IgD-negative memory B cell (primary cell): ENCODE results near the gene FAM110A. TPM values are rescaled to one million over a fixed set of nuclear protein-coding genes. Genes with fewer than 3 reads are reported as not detected.
"Not testable (repeated sequence)": the region's sequence is repeated elsewhere in the genome, so short reads cannot be mapped to it uniquely, and the experiment has no call there.

Source experiments
- H3K27ac Mint-ChIP-seq, 3 donors: one replicate each; pipeline ENCODE4 v1.8.0; 2020 to 2022; ENCODE audit warnings: mild to moderate bottlenecking in 3 of 3, mixed read lengths in 3 of 3, moderate library complexity in 1 of 3
- H3K27me3 Mint-ChIP-seq: one replicate; pipeline ENCODE4 v1.8.0; 2021; ENCODE audit warnings: mixed read lengths
- H3K36me3 Mint-ChIP-seq: one replicate; pipeline ENCODE4 v1.8.0; 2020; ENCODE audit warnings: mild to moderate bottlenecking, mixed read lengths
- H3K4me1 Mint-ChIP-seq, 3 donors: one replicate each; pipeline ENCODE4 v1.8.0; 2020 to 2022; ENCODE audit warnings: mixed read lengths in 3 of 3, mild to moderate bottlenecking in 1 of 3
- H3K4me3 Mint-ChIP-seq, 4 donors: one replicate each; pipeline ENCODE4 v1.8.0; 2020 to 2022; ENCODE audit warnings: mild to moderate bottlenecking in 4 of 4, mixed read lengths in 4 of 4, moderate library complexity in 3 of 4
- H3K9me3 Mint-ChIP-seq, 3 donors: one replicate each; pipeline ENCODE4 v1.8.0; 2020 to 2021; ENCODE audit warnings: mixed read lengths in 3 of 3, mild to moderate bottlenecking in 1 of 3
- polyA plus RNA-seq: library from polyadenylated mRNA; unstranded; fragments of 300-500 nt; fragmentation: Illumina TruSeq; gene quantifications from one replicate; pipeline ENCODE4 v1.2.3, GENCODE V29; 2021

FAM110A gene
- polyA plus RNA-seq, 1 donor from 2014 or later, result 19.3 TPM

DNA sequence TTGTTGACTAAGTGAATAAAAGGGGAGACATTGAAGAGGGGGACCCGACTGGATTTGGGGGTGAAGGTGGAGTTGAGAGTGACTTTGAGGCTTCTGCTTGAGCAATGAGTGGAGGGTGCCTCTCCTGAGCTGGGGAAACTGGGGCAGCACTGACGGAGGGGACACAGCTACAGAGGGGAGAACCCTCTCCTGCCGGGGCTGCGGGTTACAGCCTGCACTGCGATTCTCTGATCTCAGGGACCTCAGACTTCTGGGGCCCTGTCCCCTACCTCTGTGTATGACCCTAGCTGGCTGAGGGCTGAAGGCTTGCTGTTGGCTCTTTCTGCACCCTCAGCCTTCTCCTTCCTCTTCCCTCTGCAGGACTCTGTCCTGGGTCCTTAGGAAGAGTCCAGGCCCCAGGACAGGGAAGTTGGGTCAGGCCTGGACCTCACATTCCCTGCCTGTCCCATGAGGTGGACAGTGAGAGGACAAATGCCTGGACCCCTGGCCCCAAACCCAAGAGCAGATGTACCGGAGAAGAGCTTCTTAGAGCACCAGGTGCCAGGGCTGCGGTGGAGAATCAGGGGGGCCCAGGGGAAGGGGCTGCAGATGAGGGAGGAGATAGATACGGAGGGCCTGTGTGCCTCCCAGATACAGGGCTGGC is 13.7 kb upstream of the FAM110A start:
- no peaks in the 10 kb centered on the region for H3K36me3 Mint-ChIP-seq
- H3K27ac Mint-ChIP-seq, result peak overlapping the region in 1 of 3 donors; percentile 44
- H3K9me3 Mint-ChIP-seq, result no peaks in the 10 kb centered on the region
- H3K4me3 Mint-ChIP-seq, result peak overlapping the region in 1 of 4 donors; percentile 24
- H3K4me1 Mint-ChIP-seq, result peaks cover 0 to 4% (median 3%) of the 10 kb centered on the region in 3 donors
- peaks cover 8% of the 10 kb centered on the region for H3K27me3 Mint-ChIP-seq

DNA sequence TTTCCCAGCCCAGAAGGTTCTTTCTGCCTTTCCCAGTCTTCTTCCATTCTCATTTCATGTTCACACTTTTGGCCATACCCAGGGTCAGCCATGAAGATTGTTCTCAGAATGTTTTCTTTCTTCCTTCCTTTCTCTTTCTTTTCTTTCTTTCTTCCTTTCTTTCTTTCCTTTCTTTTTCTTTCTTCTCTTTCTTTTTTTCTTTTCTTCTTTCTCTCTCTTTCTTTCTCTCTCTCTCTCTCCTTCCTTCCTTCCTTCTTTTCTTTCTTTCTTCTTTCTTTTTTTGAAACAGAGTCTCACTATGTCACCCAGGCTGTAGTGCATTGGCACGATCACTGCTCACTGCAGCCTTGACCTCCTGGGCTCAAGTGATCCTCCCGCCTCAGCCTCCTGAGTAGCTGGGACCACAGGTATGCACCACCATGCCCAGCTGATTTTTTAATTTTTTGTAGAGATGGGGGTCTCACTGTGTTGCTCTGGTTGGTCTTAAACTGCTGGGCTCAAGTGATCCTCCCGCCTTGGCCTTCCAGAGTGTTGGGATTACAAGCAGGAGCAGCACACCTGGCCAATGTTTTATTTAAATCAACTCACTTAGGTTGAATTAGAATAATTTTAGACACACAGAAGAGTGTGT is 13.1 kb upstream of the FAM110A start:
- H3K27me3 Mint-ChIP-seq, result peaks cover 8% of the 10 kb centered on the region
- H3K4me1 Mint-ChIP-seq, result peaks cover 0 to 4% (median 3%) of the 10 kb centered on the region in 3 donors
- peak overlapping the region in 1 of 3 donors; percentile 44 for H3K27ac Mint-ChIP-seq
- no peaks in the 10 kb centered on the region for H3K9me3 Mint-ChIP-seq
- no peaks in the 10 kb centered on the region for H3K36me3 Mint-ChIP-seq
- H3K4me3 Mint-ChIP-seq, result no peak overlapping the region

DNA sequence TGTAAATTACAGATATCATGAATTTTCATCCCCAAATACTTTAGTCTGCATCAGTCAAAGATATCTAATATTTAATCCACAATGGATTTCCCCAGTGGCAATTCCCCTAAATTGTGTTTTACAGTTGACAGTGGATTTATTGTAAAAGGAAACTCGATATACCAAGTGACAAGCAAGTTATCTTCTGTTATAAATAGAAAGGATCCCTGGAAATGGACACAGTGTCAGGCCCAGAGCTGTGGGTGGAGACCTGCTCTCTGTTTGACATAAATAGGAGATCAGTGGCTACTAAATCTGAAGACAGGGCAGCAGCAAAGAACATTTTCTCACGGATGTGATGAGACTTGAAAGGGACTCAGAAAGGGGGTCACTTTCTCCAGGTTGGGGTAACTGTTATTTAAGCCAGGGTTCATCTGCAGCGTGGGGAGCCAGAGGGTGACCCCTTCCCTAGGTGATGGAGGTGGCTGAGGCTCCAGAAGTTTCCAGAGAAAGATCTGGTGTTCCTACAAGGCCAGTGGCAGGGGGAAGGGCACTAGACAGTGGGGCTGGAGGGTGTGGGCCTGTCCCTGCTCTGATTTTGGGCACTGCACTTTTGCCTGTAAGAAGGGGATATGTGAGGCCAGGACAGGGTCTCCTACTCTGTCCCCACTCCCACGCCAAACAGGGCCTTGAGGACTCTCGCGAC is 12.3 kb upstream of the FAM110A start:
- Mint-ChIP-seq H3K27ac (no peak overlapping the region), H3K27me3 (peaks cover 8% of the 10 kb centered on the region), H3K4me1 (no peaks in the 10 kb centered on the region), H3K4me3 (no peak overlapping the region), H3K36me3 (no peaks in the 10 kb centered on the region), H3K9me3 (no peaks in the 10 kb centered on the region)

DNA sequence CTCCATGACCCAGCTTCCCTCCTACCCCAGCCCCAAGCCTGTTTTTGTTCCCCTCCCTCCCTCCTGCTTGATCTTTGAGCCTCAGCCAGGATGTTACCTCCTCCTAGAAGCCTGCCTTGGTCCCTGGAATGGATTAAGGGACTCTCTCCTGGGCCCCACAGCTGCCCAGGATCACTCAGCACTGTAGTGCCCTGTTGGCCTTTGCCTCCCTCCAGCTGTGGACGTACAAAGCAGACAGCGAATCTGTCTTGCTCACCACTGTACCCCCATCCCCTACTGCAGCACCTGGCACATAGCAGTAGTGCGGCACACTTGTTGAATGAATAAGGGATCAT is 11.8 kb upstream of the FAM110A start:
- no peaks in the 10 kb centered on the region for H3K36me3 Mint-ChIP-seq
- H3K27ac Mint-ChIP-seq, result peak overlapping the region in 1 of 3 donors; percentile 71
- peaks cover 8% of the 10 kb centered on the region for H3K27me3 Mint-ChIP-seq
- H3K4me1 Mint-ChIP-seq, result no peaks in the 10 kb centered on the region
- no peak overlapping the region for H3K4me3 Mint-ChIP-seq
- no peaks in the 10 kb centered on the region for H3K9me3 Mint-ChIP-seq

DNA sequence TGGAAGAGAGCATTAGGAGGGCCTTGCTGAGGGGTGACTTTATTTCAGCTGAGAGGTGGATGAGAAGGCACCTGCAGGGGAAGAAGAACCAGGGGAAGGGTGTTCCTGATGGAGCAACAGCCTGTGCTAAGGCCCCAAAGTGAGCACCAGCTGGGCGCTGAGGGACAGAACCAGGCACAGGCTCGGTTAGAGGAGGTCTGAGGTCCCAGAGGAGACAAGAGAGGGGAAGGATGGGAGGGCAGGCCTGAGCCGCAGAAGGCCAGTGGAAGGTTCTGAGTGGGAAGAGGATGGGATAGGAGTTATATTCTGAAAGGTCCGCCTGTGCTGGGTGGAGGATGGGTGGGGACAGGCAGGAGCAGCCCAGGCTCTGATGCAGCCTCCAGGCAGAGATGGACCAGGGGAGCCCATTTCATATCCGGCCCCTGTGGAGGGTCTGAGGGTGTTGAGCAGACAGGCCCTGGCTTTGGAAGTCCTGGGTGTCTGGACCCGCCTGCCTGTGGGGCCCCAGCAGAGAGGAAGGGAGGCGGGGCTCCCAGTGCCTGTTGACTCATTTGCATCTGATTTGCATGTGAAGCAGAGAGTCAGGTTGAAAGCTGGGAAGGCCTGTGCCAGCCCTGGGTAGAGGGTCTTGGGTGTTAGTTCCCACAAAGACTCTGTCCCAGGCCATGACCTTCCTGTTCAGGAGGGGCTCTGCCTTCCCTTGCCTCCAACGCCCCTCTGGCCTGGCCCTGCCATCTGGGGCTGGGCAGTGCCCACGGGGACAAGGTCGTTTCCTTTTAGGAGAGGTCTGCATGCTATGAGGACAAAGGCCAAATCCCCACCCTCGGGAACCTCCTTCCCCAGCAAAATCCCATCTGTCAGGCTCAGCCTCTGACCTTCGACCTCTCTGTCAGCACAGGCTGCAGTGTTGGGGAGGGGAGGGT is 10.6 kb upstream of the FAM110A start:
- H3K36me3 Mint-ChIP-seq, result no peaks in the 10 kb centered on the region
- H3K27me3 Mint-ChIP-seq, result peaks cover 5% of the 10 kb centered on the region
- no peaks in the 10 kb centered on the region for H3K9me3 Mint-ChIP-seq
- no peaks in the 10 kb centered on the region for H3K4me1 Mint-ChIP-seq
- H3K4me3 Mint-ChIP-seq, result peak overlapping the region in 1 of 4 donors; percentile 69
- H3K27ac Mint-ChIP-seq, result no peak overlapping the region

DNA sequence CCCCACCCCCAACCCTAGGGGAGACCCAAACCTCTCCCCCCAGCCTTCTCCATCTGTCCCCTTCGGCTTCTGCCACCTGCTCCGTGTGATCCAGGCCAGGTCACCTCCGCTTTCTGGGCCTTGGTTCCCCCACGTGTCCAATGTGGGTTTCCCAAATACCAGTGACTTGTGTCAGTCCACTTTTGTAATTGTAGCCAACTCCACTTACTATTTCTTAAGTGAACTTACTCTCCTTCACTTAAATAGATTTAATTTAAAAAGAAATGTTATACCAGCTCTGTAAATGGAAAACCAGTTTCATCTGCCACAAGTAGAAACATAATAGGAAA is 10.0 kb upstream of the FAM110A start:
- Mint-ChIP-seq H3K36me3 (no peaks in the 10 kb centered on the region), H3K9me3 (no peaks in the 10 kb centered on the region), H3K4me3 (no peak overlapping the region), H3K4me1 (no peaks in the 10 kb centered on the region), H3K27me3 (peaks cover 5% of the 10 kb centered on the region), H3K27ac (no peak overlapping the region)

DNA sequence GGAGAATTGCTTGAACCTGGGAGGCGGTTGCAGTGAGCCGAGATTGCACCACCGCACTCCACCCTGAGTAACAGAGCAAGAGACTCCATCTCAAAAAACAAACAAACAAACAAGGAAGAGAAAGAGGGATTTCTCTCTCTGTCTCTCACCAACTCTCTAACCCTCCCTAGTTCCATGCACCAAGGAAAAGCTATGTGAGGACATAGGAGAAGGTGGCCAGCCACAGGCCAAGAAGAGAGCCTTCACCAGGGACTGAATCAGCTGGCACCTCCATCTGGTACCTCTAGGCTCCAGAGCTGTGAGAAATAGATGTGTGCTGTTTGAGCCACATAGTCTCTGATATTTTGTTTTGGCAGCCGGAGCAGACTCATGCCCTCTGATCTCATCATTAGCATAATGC is 9.0 kb upstream of the FAM110A start:
- no peaks in the 10 kb centered on the region for H3K36me3 Mint-ChIP-seq
- H3K27me3 Mint-ChIP-seq, result peaks cover 5% of the 10 kb centered on the region
- H3K4me3 Mint-ChIP-seq, result no peak overlapping the region
- H3K9me3 Mint-ChIP-seq, result no peaks in the 10 kb centered on the region
- no peak overlapping the region for H3K27ac Mint-ChIP-seq
- no peaks in the 10 kb centered on the region for H3K4me1 Mint-ChIP-seq

DNA sequence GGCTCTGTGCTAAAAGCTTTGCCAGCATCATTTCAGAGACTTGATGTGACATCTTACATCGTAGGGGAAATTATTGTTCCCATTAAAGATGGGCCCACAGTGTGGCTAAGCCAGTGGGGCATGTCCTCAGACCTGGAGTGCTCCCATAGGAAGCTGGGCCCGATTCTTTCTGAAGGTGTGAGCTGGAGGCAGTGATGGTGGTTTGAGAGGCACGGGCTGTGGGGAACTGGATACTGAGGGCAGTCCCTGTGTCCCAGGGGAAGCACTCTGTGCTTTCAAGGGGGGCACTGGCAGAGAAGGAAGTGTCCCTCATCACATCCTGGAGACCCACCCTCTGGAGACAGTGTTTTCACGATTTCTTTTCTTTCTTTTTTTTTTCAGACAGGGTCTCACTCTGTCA is 8.6 kb upstream of the FAM110A start:
- H3K4me1 Mint-ChIP-seq, result no peaks in the 10 kb centered on the region
- no peaks in the 10 kb centered on the region for H3K36me3 Mint-ChIP-seq
- H3K9me3 Mint-ChIP-seq, result no peaks in the 10 kb centered on the region
- peaks cover 5% of the 10 kb centered on the region for H3K27me3 Mint-ChIP-seq
- H3K4me3 Mint-ChIP-seq, result no peak overlapping the region
- no peak overlapping the region for H3K27ac Mint-ChIP-seq

DNA sequence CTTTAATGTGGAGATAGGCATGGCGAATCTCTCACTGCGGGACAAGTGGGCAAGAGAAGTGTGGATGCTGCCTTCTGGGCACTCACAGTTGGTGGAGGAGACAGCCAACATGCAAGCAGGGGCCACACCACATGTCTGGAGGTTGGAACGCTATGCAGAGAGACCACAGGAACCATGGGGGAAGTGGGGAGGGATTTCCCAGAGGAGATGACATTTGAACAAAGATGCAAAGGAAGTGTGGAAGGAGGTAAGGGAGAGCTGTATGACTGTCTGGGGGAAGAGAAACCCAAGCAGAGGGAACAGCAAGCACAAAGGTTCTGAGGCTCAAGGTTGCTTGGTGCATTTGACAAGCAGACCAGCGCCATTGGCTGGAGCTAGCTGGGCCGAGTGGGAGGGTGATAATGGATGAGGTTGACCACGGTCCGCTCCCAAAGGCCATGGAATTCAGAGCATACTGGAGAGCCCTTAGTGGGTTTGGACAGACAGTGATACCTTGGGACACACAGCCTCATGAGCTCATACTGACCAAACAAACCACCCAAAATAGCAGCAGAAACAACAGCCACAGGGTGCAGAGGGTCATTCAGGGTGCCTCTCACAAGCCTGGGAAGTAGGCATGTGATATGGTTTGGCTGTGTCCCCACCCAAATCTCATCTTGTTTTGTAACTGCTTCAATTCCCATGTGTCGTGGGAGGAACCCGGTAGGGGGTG is 7.6 kb upstream of the FAM110A start:
- H3K4me3 Mint-ChIP-seq, result peak overlapping the region in 1 of 4 donors; percentile 28
- H3K27me3 Mint-ChIP-seq, result peaks cover 5% of the 10 kb centered on the region
- H3K36me3 Mint-ChIP-seq, result no peaks in the 10 kb centered on the region
- no peak overlapping the region for H3K27ac Mint-ChIP-seq
- no peaks in the 10 kb centered on the region for H3K4me1 Mint-ChIP-seq
- no peaks in the 10 kb centered on the region for H3K9me3 Mint-ChIP-seq

DNA sequence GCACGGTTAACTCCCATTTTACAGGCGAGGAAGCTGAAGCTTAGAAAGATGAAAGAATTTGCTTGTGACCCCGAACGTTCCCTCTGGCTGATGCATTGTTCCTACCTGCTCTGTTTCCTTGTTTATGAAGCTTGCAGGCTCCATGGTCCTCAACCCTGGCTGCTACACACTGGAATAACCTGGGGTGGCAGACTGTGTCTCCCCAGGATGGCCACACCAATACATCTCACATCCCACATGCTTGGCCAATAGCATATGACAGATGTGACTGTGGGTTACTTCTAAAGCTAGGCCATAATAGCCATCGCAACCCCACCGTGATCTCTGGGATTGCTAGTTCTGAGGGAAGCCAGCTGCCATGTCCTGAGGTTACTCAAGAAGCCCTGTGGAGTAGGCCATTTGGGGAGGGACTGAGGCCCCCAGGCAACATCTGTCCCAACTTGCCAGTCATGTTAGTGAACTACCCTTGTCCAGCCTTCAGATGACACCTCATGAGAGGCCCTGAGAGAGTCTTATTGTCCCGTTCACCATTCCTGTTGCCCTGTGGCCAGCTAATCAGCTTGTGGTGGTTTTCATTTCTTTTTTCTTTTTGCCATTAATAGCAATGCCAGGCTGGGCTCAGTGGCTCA is 6.7 kb upstream of the FAM110A start:
- no peaks in the 10 kb centered on the region for H3K36me3 Mint-ChIP-seq
- H3K9me3 Mint-ChIP-seq, result no peaks in the 10 kb centered on the region
- no peak overlapping the region for H3K27ac Mint-ChIP-seq
- H3K4me3 Mint-ChIP-seq, result no peak overlapping the region
- peaks cover 5% of the 10 kb centered on the region for H3K27me3 Mint-ChIP-seq
- no peaks in the 10 kb centered on the region for H3K4me1 Mint-ChIP-seq

DNA sequence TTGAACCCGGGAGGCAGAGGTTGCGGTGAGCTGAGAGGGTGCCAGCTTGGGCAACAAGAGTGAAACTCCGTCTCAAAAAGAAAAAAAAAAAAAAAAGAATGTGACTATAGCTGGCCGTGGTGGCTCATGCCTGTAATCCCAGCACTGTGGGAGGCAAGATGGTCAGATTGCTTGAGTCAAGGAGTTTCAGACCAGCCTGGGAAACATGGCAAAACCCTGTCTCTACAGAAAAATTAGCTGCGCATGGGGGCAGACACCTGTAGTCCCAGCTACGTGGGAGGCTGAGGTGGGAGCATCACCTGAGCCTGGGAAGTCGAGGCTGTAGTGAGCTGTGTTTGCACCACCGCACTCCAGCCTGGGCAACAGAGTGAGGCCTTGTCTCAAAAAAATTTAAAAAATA is 5.5 kb upstream of the FAM110A start:
- H3K27ac Mint-ChIP-seq, H3K9me3 Mint-ChIP-seq, H3K4me3 Mint-ChIP-seq, H3K4me1 Mint-ChIP-seq, H3K27me3 Mint-ChIP-seq, H3K36me3 Mint-ChIP-seq: not testable (repeated sequence)

DNA sequence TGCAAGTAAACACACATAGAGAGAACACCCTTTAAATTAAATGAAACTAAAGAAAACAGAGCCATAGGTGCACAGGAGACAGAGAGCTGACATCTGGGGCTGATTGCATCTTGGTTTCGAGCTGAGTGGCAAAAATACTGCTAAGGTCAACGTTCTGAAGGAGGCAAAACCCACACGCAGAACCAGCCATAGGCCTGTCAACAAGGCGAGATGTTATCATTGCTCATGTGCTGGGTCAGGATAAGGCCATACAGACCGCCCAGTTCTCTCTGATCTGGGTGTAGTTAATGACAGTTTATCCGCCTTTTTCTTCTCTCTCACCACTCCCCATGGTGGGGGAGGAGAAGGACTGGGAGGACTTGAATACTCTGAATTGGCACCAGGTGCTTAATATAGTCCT is 4.5 kb upstream of the FAM110A start:
- H3K4me3 Mint-ChIP-seq, result no peak overlapping the region
- no peak overlapping the region for H3K27ac Mint-ChIP-seq
- H3K9me3 Mint-ChIP-seq, result no peaks in the 10 kb centered on the region
- peaks cover 5 to 7% (median 5%) of the 10 kb centered on the region in 3 donors for H3K4me1 Mint-ChIP-seq
- no peaks in the 10 kb centered on the region for H3K36me3 Mint-ChIP-seq
- H3K27me3 Mint-ChIP-seq, result no peaks in the 10 kb centered on the region

DNA sequence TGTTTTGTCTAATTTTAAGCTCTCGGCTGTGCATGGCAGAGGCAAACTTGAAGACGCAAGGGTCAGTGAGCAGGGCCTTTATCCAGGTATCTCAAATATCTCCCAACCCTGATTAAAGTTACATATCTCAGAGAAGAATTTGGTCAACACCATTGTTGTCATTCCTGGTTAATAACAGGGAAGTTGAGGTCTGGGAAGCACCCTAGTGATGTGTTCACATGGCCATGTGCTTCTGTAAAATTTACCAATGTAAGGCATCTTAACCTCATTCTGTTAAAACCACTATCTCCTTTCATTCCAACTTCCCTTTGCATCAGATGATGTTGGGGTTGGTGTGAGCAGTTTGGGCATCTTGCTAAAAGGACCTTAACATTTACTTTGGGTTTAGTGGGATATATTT is 4.0 kb upstream of the FAM110A start:
- H3K27ac Mint-ChIP-seq, result no peak overlapping the region
- no peaks in the 10 kb centered on the region for H3K36me3 Mint-ChIP-seq
- H3K9me3 Mint-ChIP-seq, result no peaks in the 10 kb centered on the region
- H3K4me3 Mint-ChIP-seq, result no peak overlapping the region
- H3K27me3 Mint-ChIP-seq, result no peaks in the 10 kb centered on the region
- H3K4me1 Mint-ChIP-seq, result peaks cover 7 to 11% (median 10%) of the 10 kb centered on the region in 3 donors

DNA sequence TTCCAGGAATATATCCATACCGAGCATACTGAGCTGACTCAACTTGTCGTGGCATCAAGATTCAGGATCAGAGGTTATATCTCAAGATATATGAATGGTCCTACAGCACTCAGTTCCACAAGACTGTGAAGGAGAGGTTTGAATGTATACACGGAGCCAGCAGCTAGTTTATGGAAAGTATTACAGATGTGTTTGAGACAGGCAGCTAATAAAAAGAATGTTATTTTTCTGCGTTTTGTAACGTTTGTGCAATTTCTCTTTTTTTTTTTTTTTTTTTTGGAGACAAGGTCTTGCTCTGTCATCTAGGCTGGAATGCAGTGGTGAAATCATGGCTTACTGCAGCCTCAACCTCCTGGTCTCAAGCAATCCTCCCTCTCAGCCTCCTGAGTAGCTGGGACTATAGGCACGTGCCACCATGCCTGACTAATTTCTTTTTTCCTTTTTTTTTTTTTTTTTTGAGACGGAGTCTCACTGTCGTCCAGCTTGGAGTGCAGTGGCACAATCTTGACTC is 3.4 kb upstream of the FAM110A start:
- H3K27ac Mint-ChIP-seq, result no peak overlapping the region
- peaks cover 11 to 14% (median 11%) of the 10 kb centered on the region in 3 donors for H3K4me1 Mint-ChIP-seq
- no peak overlapping the region for H3K4me3 Mint-ChIP-seq
- no peaks in the 10 kb centered on the region for H3K27me3 Mint-ChIP-seq
- H3K9me3 Mint-ChIP-seq, result no peaks in the 10 kb centered on the region
- H3K36me3 Mint-ChIP-seq, result no peaks in the 10 kb centered on the region
